PC-9 (cell line): ENCODE measurements around the gene RGS6.

Source experiments
- EZH2 ChIP-seq: fragments of 200-600 bp; sonication (generic); IDR thresholded peaks from 2 replicates; pipeline ENCODE4 v1.8.0; 2017; ENCODE audit warnings: antibody characterized with exemption, low read depth
- TF ChIP-seq, protein P1 (sequence below): fragments of 200-600 bp; sonication (generic); conservative IDR thresholded peaks from 2 replicates; pipeline ENCODE4 v1.6.1; 2017; ENCODE audit warnings: mixed run types, antibody characterized with exemption, mild to moderate bottlenecking, moderate library complexity

DNA sequence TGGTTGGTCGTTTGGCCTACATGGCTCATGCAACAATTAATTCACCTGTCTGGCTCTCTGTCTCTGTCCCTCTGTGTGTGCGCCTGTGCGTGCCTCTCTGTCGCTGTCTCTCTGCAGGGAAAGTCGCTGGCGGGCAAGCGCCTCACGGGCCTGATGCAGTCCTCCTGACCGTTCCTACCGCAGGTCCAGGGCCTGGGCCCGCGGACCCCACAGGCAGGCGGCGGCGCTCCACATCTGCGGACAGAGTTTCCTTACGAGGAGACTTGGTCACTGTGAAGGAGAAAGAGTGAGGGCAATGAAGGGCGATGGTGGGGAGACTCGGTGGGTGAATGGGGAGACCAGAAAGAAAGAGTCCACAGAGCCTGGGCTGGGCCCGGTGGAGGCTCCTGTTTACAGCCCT lies 630.1 kb downstream of the RGS6 start:
- TF ChIP-seq, protein P1, sequence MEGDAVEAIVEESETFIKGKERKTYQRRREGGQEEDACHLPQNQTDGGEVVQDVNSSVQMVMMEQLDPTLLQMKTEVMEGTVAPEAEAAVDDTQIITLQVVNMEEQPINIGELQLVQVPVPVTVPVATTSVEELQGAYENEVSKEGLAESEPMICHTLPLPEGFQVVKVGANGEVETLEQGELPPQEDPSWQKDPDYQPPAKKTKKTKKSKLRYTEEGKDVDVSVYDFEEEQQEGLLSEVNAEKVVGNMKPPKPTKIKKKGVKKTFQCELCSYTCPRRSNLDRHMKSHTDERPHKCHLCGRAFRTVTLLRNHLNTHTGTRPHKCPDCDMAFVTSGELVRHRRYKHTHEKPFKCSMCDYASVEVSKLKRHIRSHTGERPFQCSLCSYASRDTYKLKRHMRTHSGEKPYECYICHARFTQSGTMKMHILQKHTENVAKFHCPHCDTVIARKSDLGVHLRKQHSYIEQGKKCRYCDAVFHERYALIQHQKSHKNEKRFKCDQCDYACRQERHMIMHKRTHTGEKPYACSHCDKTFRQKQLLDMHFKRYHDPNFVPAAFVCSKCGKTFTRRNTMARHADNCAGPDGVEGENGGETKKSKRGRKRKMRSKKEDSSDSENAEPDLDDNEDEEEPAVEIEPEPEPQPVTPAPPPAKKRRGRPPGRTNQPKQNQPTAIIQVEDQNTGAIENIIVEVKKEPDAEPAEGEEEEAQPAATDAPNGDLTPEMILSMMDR: no peak
- TF ChIP-seq EZH2: no peak
